ENCODE data around the gene TENT5C.

The TENT5C gene

GRCh38 chr1:117574161-117574835 is 31.6 kb upstream of the TENT5C start:
- no peak for DNase-seq

- no peak for DNase-seq
Measured at GRCh38 chr1:117575586-117576225, 30.1 kb upstream of the TENT5C start.

GRCh38 chr1:117576236-117576635 is 29.6 kb upstream of the TENT5C start:
- no peak for DNase-seq

GRCh38 chr1:117577191-117577885 is 28.5 kb upstream of the TENT5C start:
- no peak for DNase-seq

- DNase-seq = no peak
Measured at GRCh38 chr1:117578466-117578865, 27.4 kb upstream of the TENT5C start.

GRCh38 chr1:117579221-117579906 is 26.5 kb upstream of the TENT5C start:
- no peak for DNase-seq

- no peak for DNase-seq
Measured at GRCh38 chr1:117580436-117580835, 25.4 kb upstream of the TENT5C start.

GRCh38 chr1:117580882-117581281 is 25.0 kb upstream of the TENT5C start:
- DNase-seq = no peak

- no peak for DNase-seq
Measured at GRCh38 chr1:117581391-117581943, 24.4 kb upstream of the TENT5C start.

GRCh38 chr1:117582451-117582850 is 23.4 kb upstream of the TENT5C start:
- no peak for DNase-seq

GRCh38 chr1:117583247-117583646 is 22.6 kb upstream of the TENT5C start:
- no peak for DNase-seq

GRCh38 chr1:117584181-117584580 is 21.7 kb upstream of the TENT5C start:
- no peak for DNase-seq

GRCh38 chr1:117585086-117585485 is 20.8 kb upstream of the TENT5C start:
- DNase-seq = no peak

- no peak for DNase-seq
Measured at GRCh38 chr1:117586337-117586736, 19.5 kb upstream of the TENT5C start.

GRCh38 chr1:117586747-117587498 is 18.9 kb upstream of the TENT5C start:
- DNase-seq = no peak

- no peak for DNase-seq
Measured at GRCh38 chr1:117587499-117588356, 18.1 kb upstream of the TENT5C start.

- no peak for DNase-seq
Measured at GRCh38 chr1:117589544-117589943, 16.3 kb upstream of the TENT5C start.

GRCh38 chr1:117590273-117590925 is 15.4 kb upstream of the TENT5C start:
- DNase-seq = no peak

- no peak for DNase-seq
Measured at GRCh38 chr1:117591252-117591651, 14.6 kb upstream of the TENT5C start.

GRCh38 chr1:117592155-117592554 is 13.7 kb upstream of the TENT5C start:
- DNase-seq = no peak

Measured in activated CD4-positive, alpha-beta T cell treated with anti-CD3 and anti-CD28 coated beads, Interleukin-2, amount 50 U/mL, for 1 hour (primary cell).